HCT116 (cell line): ENCODE data around the gene COQ3. TPM values are rescaled to one million over a fixed set of nuclear protein-coding genes. Genes with fewer than 3 reads are reported as not detected.

Experiments used
- ATAC-seq: fragments of 200-7000 bp; cut with Tn5 transposase; 2 replicates; pipeline ENCODE4 v1.9.1; 2020; ENCODE audit warnings: mild to moderate bottlenecking, moderate library complexity
- BruUV-seq: library from RNA; stranded (reverse); fragments of 400-500 nt; replicated peaks from 2 replicates; lab custom pipeline; 2021; lab: Mats Ljungman, UMichigan
- CTCF ChIA-PET: fragments of 300-600 bp; sonication (Branson Sonifier 250); formaldehyde crosslinking; loops from one replicate; lab custom pipeline; 2021; ENCODE audit warnings: antibody characterized with exemption; lab: Charles Lee
- POLR2A ChIA-PET: fragments of 300-600, 350-600 bp; sonication (Branson Sonifier 250); formaldehyde crosslinking; loops from one replicate; lab custom pipeline; 2021; ENCODE audit warnings: antibody characterized with exemption; lab: Charles Lee
- RAD21 ChIA-PET, 2 experiments: fragments of 300-600 bp; sonication (Branson Sonifier 250); formaldehyde crosslinking; loops; one replicate each; lab custom pipeline; 2023; ENCODE audit warnings: low total read pairs in 2 of 2; ENCODE audit not compliant: uncharacterized antibody in 2 of 2, unreplicated experiment in 2 of 2, low non-redundant PET in 1 of 2; lab: Charles Lee
- DNase-seq: peaks from one replicate; pipeline ENCODE4 v3.0.0-alpha.2; 2010; ENCODE audit warnings: low read depth, low spot score
- H2AFZ ChIP-seq: fragments of 200-600 bp; shearing (Covaris generic), sonication (generic); 2 replicates; pipeline ENCODE4 v1.6.1; 2017; ENCODE audit warnings: low read depth, mixed run types, mixed read lengths, antibody characterized with exemption, low read length; ENCODE audit not compliant: poor library complexity, severe bottlenecking
- H3K27ac ChIP-seq: 2 replicates; pipeline ENCODE4 v1.5.1; 2012; ENCODE audit warnings: low read depth, low read length
- H3K27me3 ChIP-seq: fragments of 200-600 bp; sonication (generic); 2 replicates; pipeline ENCODE4 v1.6.1; 2016; ENCODE audit warnings: mixed run types, low read length, mixed read lengths; ENCODE audit not compliant: insufficient read depth
- H3K36me3 ChIP-seq, 2 experiments: fragments of 200-500 bp in 1 of 2; fragments of 200-600 bp in 1 of 2; sonication (Bioruptor generic) in 1 of 2; sonication (generic) in 1 of 2; 2 replicates each; pipeline versions ENCODE4 v1.5.1 to v1.6.1; 2014 to 2016; ENCODE audit warnings: low read length in 2 of 2, inconsistent platforms in 1 of 2, mixed read lengths in 1 of 2, mixed run types in 1 of 2; ENCODE audit not compliant: insufficient read depth in 2 of 2, control insufficient read depth in 1 of 2
- H3K4me1 ChIP-seq, 2 experiments: fragments of 200-600 bp in 1 of 2; sonication (generic) in 1 of 2; 2 replicates each; pipeline versions ENCODE4 v1.5.1 to v1.6.1; 2012 to 2017; ENCODE audit warnings: low read length in 2 of 2, inconsistent platforms in 1 of 2, mild to moderate bottlenecking in 1 of 2, mixed read lengths in 1 of 2, mixed run types in 1 of 2, moderate library complexity in 1 of 2; ENCODE audit not compliant: insufficient read depth in 2 of 2, control insufficient read depth in 1 of 2
- H3K4me2 ChIP-seq: fragments of 200-600 bp; sonication (generic); 2 replicates; pipeline ENCODE4 v1.6.1; 2017; ENCODE audit warnings: mixed run types, low read length, mixed read lengths
- H3K4me3 ChIP-seq, 2 experiments: fragments of 200-600 bp in 1 of 2; sonication (generic) in 1 of 2; replicated peaks in 1 of 2; 2 replicates each; pipeline ENCODE4 v1.5.1; 2011 to 2016; ENCODE audit warnings: low read length in 2 of 2, control low read depth in 1 of 2, low read depth in 1 of 2, mild to moderate bottlenecking in 1 of 2, mixed read lengths in 1 of 2, mixed run types in 1 of 2
- H3K79me2 ChIP-seq: fragments of 200-600 bp; sonication (generic); 2 replicates; pipeline ENCODE4 v1.6.1; 2017; ENCODE audit warnings: mild to moderate bottlenecking, mixed run types, low read length, moderate library complexity, mixed read lengths; ENCODE audit not compliant: insufficient read depth
- H3K9ac ChIP-seq: fragments of 200-600 bp; sonication (generic); 2 replicates; pipeline ENCODE4 v1.6.1; 2016; ENCODE audit warnings: low read length, mixed read lengths
- H3K9me2 ChIP-seq: fragments of 200-600 bp; sonication (generic), shearing (Covaris generic); 2 replicates; pipeline ENCODE4 v1.6.1; 2017; ENCODE audit warnings: mixed run types, mild to moderate bottlenecking, moderate library complexity; ENCODE audit not compliant: insufficient read depth
- H3K9me3 ChIP-seq, 2 experiments: fragments of 200-500 bp in 1 of 2; fragments of 200-600 bp in 1 of 2; sonication (Bioruptor generic) in 1 of 2; sonication (generic) in 1 of 2; 2 replicates each; pipeline ENCODE4 v1.6.1; 2014 to 2017; ENCODE audit warnings: low read length in 2 of 2, mixed read lengths in 2 of 2, inconsistent platforms in 1 of 2, low read depth in 1 of 2, mild to moderate bottlenecking in 1 of 2, mixed run types in 1 of 2, moderate library complexity in 1 of 2; ENCODE audit not compliant: control insufficient read depth in 1 of 2, insufficient read depth in 1 of 2
- H4K20me1 ChIP-seq: fragments of 200-600 bp; sonication (generic), shearing (Covaris generic); 2 replicates; pipeline ENCODE4 v1.6.1; 2017; ENCODE audit warnings: mixed run types, mild to moderate bottlenecking, moderate library complexity; ENCODE audit not compliant: insufficient read depth
- CBX3 ChIP-seq: IDR thresholded peaks from 2 replicates; pipeline ENCODE4 v1.6.1; 2012; ENCODE audit warnings: low read depth
- CEBPB ChIP-seq: IDR thresholded peaks from 2 replicates; pipeline ENCODE4 v1.6.1; 2012; ENCODE audit warnings: low read depth
- EZH2 ChIP-seq: fragments of 200-600 bp; sonication (generic); IDR thresholded peaks from 2 replicates; pipeline ENCODE4 v1.6.1; 2017; ENCODE audit warnings: antibody characterized with exemption, mixed run types
- MAX ChIP-seq: IDR thresholded peaks from 2 replicates; pipeline ENCODE4 v1.6.1; 2012
- POLR2AphosphoS5 ChIP-seq: IDR thresholded peaks from 2 replicates; pipeline ENCODE4 v1.6.1; 2011; ENCODE audit warnings: mild to moderate bottlenecking, low read depth, low read length, moderate library complexity
- RAD21 ChIP-seq: IDR thresholded peaks from 2 replicates; pipeline ENCODE4 v1.6.1; 2012; ENCODE audit warnings: low read depth, mild to moderate bottlenecking
- SP1 ChIP-seq: IDR thresholded peaks from 2 replicates; pipeline ENCODE4 v1.6.1; 2012; ENCODE audit warnings: low read depth
- SRF ChIP-seq: IDR thresholded peaks from 2 replicates; pipeline ENCODE4 v1.6.1; 2012; ENCODE audit warnings: low read depth
- TCF7L2 ChIP-seq: IDR thresholded peaks from 2 replicates; pipeline ENCODE4 v1.7.0; 2011; ENCODE audit warnings: borderline replicate concordance, inconsistent platforms; ENCODE audit not compliant: insufficient read depth, insufficient read length; ENCODE audit errors: extremely low read depth
- YY1 ChIP-seq: IDR thresholded peaks from 2 replicates; pipeline ENCODE4 v1.6.1; 2011; ENCODE audit warnings: low read length, low read depth, moderate library complexity, mild to moderate bottlenecking; ENCODE audit not compliant: insufficient replicate concordance; ENCODE audit errors: extremely low read depth
- ZBTB33 ChIP-seq: IDR thresholded peaks from 2 replicates; pipeline ENCODE4 v1.6.1; 2011; ENCODE audit warnings: mild to moderate bottlenecking, low read length, moderate library complexity; ENCODE audit not compliant: insufficient replicate concordance; ENCODE audit errors: extremely low read depth
- ZFX ChIP-seq: fragments of 450-650 bp; IDR thresholded peaks from 2 replicates; pipeline ENCODE4 v1.6.1; 2017
- ZNF274 ChIP-seq: fragments of 200-500 bp; sonication (Bioruptor generic); IDR thresholded peaks from 2 replicates; pipeline ENCODE4 v1.6.1; 2014; ENCODE audit warnings: mild to moderate bottlenecking, low read depth, low read length, inconsistent platforms
- intact Hi-C: fragments of 100-400 bp; cut with micrococcal nuclease; formaldehyde crosslinking; loops from 2 replicates; pipeline ENCODE4 v1.10.0; 2022
- total RNA-seq: library from RNA; stranded (reverse); gene quantifications from one replicate; pipeline ENCODE4 v1.2.1, GENCODE V29; 2021; ENCODE audit not compliant: unreplicated experiment
- TF ChIP-seq, protein P1 (sequence below), 3 experiments: fragments of 200-600 bp in 1 of 3; sonication (generic) in 1 of 3; IDR thresholded peaks in 2 of 3; conservative IDR thresholded peaks in 1 of 3; 2 replicates each; pipeline ENCODE4 v1.5.1; 2012 to 2017; ENCODE audit warnings: low read depth in 2 of 3, low read length in 2 of 3, antibody characterized with exemption in 1 of 3, borderline replicate concordance in 1 of 3, control low read depth in 1 of 3, mild to moderate bottlenecking in 1 of 3, mixed read lengths in 1 of 3, mixed run types in 1 of 3, moderate library complexity in 1 of 3; ENCODE audit not compliant: insufficient read depth in 1 of 3
- TF ChIP-seq, protein P2 (sequence below): IDR thresholded peaks from 2 replicates; pipeline ENCODE4 v1.6.1; 2012; ENCODE audit warnings: low read depth
- TF ChIP-seq, protein P3 (sequence below): IDR thresholded peaks from 2 replicates; pipeline ENCODE4 v1.6.1; 2012

Gene COQ3
- total RNA-seq, 1 experiment from 2014 or later: 19.0 TPM

GRCh38 chr6:99424761-99425646, 31.0 kb upstream of the COQ3 start, which contains the start of gene PNISR:
PNISR (minus strand) TSS chr6:99425308; CDS start chr6:99414659, 10,649 bp downstream.
- Histone ChIP-seq H3K4me2 (peak within 1 kb of the TSS; percentile 84), H3K27me3 (no peaks in the 10 kb centered on the region), H3K27ac (peak within 1 kb of the TSS; percentile 86), H3K9ac (peak within 1 kb of the TSS; percentile 99), H3K4me3 (peak within 1 kb of the TSS; percentile 95 to 99), H3K9me3 (no peaks in the 10 kb centered on the region), H2AFZ (peak within 1 kb of the TSS; percentile 89), H3K79me2 (peaks cover 76% of the 10 kb centered on the region), H4K20me1 (peaks cover 19% of the 10 kb centered on the region; the same call in 1 of the 2 replicates), H3K9me2 (no peaks in the 10 kb centered on the region), H3K4me1 (peaks cover 14 to 26% of the 10 kb centered on the region in 2 experiments; a peak in 3 of 4 replicates), H3K36me3 (0 out of 4 replicates have a peak, but pooled peaks cover 0 to 8% of the 10 kb centered on the region in 2 experiments)
- ChIA-PET RAD21 (interaction anchor here (1.0 to 1.5 kb wide), 2 partner anchors 90 to 95 kb away, joined by 3 read pairs; no protein-coding TSS in a partner anchor), CTCF (interaction anchor here (0.8 to 2.6 kb wide), 4 partner anchors 10 to 94 kb away, joined by 3 to 15 read pairs (median 8); no protein-coding TSS in a partner anchor), POLR2A (interaction anchor here (0.6 to 1.8 kb wide), 4 partner anchors 10 to 143 kb away, joined by 3 to 5 read pairs (median 4); partner anchors contain the start of genes CCNC and COQ3)
- intact Hi-C loops: loop anchor here (1.0 to 5.0 kb wide), 4 partner anchors 33 to 142 kb away; partner anchors contain the start of genes CCNC and COQ3
- DNase-seq (peak; percentile 99), ATAC-seq (peak; percentile 88)
- TSS peak; percentile 53 for BruUV-seq
- TF ChIP-seq TCF7L2 (no peak), YY1 (peak; percentile 99), CEBPB (no peak), EZH2 (no peak), SP1 (no peak; the same call in 1 of the 2 replicates), ZFX (no peak), RAD21 (no peak), ZBTB33 (peak; percentile 3), MAX (peak; percentile 90), POLR2AphosphoS5 (peak; percentile 94), SRF (no peak), ZNF274 (no peak), CBX3 (no peak; the same call in 1 of the 2 replicates)
- TF ChIP-seq, protein P1, sequence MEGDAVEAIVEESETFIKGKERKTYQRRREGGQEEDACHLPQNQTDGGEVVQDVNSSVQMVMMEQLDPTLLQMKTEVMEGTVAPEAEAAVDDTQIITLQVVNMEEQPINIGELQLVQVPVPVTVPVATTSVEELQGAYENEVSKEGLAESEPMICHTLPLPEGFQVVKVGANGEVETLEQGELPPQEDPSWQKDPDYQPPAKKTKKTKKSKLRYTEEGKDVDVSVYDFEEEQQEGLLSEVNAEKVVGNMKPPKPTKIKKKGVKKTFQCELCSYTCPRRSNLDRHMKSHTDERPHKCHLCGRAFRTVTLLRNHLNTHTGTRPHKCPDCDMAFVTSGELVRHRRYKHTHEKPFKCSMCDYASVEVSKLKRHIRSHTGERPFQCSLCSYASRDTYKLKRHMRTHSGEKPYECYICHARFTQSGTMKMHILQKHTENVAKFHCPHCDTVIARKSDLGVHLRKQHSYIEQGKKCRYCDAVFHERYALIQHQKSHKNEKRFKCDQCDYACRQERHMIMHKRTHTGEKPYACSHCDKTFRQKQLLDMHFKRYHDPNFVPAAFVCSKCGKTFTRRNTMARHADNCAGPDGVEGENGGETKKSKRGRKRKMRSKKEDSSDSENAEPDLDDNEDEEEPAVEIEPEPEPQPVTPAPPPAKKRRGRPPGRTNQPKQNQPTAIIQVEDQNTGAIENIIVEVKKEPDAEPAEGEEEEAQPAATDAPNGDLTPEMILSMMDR (IDR thresholded peaks at IDR 0.05 in 2 of 3, conservative IDR thresholded peaks at IDR 0.05 in 1 of 3; ENCODE audit: borderline replicate concordance in 1 of 3, insufficient read depth in 1 of 3, low read depth in 2 of 3, low read length in 2 of 3): no peak
- TF ChIP-seq, protein P2, sequence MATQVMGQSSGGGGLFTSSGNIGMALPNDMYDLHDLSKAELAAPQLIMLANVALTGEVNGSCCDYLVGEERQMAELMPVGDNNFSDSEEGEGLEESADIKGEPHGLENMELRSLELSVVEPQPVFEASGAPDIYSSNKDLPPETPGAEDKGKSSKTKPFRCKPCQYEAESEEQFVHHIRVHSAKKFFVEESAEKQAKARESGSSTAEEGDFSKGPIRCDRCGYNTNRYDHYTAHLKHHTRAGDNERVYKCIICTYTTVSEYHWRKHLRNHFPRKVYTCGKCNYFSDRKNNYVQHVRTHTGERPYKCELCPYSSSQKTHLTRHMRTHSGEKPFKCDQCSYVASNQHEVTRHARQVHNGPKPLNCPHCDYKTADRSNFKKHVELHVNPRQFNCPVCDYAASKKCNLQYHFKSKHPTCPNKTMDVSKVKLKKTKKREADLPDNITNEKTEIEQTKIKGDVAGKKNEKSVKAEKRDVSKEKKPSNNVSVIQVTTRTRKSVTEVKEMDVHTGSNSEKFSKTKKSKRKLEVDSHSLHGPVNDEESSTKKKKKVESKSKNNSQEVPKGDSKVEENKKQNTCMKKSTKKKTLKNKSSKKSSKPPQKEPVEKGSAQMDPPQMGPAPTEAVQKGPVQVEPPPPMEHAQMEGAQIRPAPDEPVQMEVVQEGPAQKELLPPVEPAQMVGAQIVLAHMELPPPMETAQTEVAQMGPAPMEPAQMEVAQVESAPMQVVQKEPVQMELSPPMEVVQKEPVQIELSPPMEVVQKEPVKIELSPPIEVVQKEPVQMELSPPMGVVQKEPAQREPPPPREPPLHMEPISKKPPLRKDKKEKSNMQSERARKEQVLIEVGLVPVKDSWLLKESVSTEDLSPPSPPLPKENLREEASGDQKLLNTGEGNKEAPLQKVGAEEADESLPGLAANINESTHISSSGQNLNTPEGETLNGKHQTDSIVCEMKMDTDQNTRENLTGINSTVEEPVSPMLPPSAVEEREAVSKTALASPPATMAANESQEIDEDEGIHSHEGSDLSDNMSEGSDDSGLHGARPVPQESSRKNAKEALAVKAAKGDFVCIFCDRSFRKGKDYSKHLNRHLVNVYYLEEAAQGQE: no peak
- TF ChIP-seq, protein P3, sequence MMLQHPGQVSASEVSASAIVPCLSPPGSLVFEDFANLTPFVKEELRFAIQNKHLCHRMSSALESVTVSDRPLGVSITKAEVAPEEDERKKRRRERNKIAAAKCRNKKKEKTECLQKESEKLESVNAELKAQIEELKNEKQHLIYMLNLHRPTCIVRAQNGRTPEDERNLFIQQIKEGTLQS: no peak
